H1 (cell line): ENCODE results near the gene TGFBR2.

Source experiments
- CBX8 ChIP-seq: fragments of 300-800, 300-1000 bp; sonication (generic); IDR thresholded peaks from 2 replicates; pipeline ENCODE4 v1.7.1; 2016; ENCODE audit warnings: low read depth, low read length, borderline replicate concordance
- CHD2 ChIP-seq: IDR thresholded peaks from 2 replicates; pipeline ENCODE4 v1.6.1; 2012; ENCODE audit warnings: low read length, improper control_type of control experiment
- CTCF ChIP-seq, 3 experiments: IDR thresholded peaks; 1 replicate in 2 of 3; 2 replicates in 1 of 3; pipeline versions ENCODE4 v1.5.1 to v1.6.1; 2011; ENCODE audit warnings: low read length in 3 of 3, mild to moderate bottlenecking in 3 of 3, inconsistent platforms in 2 of 3, low read depth in 1 of 3, moderate library complexity in 1 of 3; ENCODE audit not compliant: insufficient read depth in 1 of 3; ENCODE audit errors: control extremely low read depth in 1 of 3
- GABPA ChIP-seq: IDR thresholded peaks from 2 replicates; pipeline ENCODE4 v1.6.1; 2011; ENCODE audit warnings: mild to moderate bottlenecking, low read length, moderate library complexity, borderline replicate concordance; ENCODE audit not compliant: insufficient read depth
- HDAC2 ChIP-seq, 2 experiments: fragments of 300-600 bp in 1 of 2; sonication (generic) in 1 of 2; IDR thresholded peaks; 2 replicates each; pipeline ENCODE4 v1.6.1; 2011 to 2012; ENCODE audit warnings: low read depth in 2 of 2, low read length in 2 of 2, mild to moderate bottlenecking in 2 of 2, moderate library complexity in 2 of 2, borderline replicate concordance in 1 of 2, inconsistent platforms in 1 of 2
- POLR2A ChIP-seq, 2 experiments: IDR thresholded peaks; 1 replicate in 1 of 2; 2 replicates in 1 of 2; pipeline ENCODE4 v1.6.1; 2011; ENCODE audit warnings: low read depth in 2 of 2, low read length in 2 of 2, mild to moderate bottlenecking in 2 of 2; ENCODE audit errors: control extremely low read depth in 1 of 2
- RAD21 ChIP-seq, 2 experiments: IDR thresholded peaks in 1 of 2; conservative IDR thresholded peaks in 1 of 2; 2 replicates each; pipeline ENCODE4 v1.6.1; 2011; ENCODE audit warnings: low read depth in 2 of 2, low read length in 2 of 2, improper control_type of control experiment in 1 of 2, inconsistent platforms in 1 of 2, mild to moderate bottlenecking in 1 of 2, moderate library complexity in 1 of 2
- SP1 ChIP-seq: IDR thresholded peaks from 2 replicates; pipeline ENCODE4 v1.6.1; 2011; ENCODE audit warnings: low read depth, low read length
- SP2 ChIP-seq: IDR thresholded peaks from 2 replicates; pipeline ENCODE4 v1.6.1; 2012; ENCODE audit warnings: mild to moderate bottlenecking, low read length, inconsistent platforms
- TF ChIP-seq, protein P1 (sequence below): IDR thresholded peaks from 2 replicates; pipeline ENCODE4 v1.6.1; 2011; ENCODE audit warnings: low read length, improper control_type of control experiment

GRCh38 chr3:30612437-30613132 lies 6.2 kb downstream of the TGFBR2 start:
- TF ChIP-seq POLR2A (IDR thresholded peaks at IDR 0.05; ENCODE audit: control extremely low read depth in 1 of 2, low read depth in 2 of 2, low read length in 2 of 2) (no peak), GABPA (no peak), SP2 (no peak), SP1 (no peak), HDAC2 (IDR thresholded peaks at IDR 0.05; ENCODE audit: borderline replicate concordance in 1 of 2, low read depth in 2 of 2, low read length in 2 of 2) (no peak), CHD2 (no peak), RAD21 (IDR thresholded peaks at IDR 0.05 in 1 of 2, conservative IDR thresholded peaks at IDR 0.05 in 1 of 2; ENCODE audit: low read depth in 2 of 2, low read length in 2 of 2) (no peak), CBX8 (no peak), CTCF (IDR thresholded peaks at IDR 0.05; ENCODE audit: control extremely low read depth in 1 of 3, insufficient read depth in 1 of 3, low read depth in 1 of 3, low read length in 3 of 3) (no peak)
- TF ChIP-seq, protein P1, sequence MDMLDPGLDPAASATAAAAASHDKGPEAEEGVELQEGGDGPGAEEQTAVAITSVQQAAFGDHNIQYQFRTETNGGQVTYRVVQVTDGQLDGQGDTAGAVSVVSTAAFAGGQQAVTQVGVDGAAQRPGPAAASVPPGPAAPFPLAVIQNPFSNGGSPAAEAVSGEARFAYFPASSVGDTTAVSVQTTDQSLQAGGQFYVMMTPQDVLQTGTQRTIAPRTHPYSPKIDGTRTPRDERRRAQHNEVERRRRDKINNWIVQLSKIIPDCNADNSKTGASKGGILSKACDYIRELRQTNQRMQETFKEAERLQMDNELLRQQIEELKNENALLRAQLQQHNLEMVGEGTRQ, result no peak
